Ovary (tissue), 9 donors: Measurements from ENCODE around the gene TMC8. TPM values are rescaled to one million over a fixed set of nuclear protein-coding genes. Genes with fewer than 3 reads are reported as not detected.

Source experiments
- DNase-seq, 5 donors: peaks; one replicate each; pipeline ENCODE4 v3.0.0-alpha.2; 2019 to 2020
- H3K27ac ChIP-seq, 2 donors: fragments of 200-600 bp; one replicate each; pipeline versions ENCODE4 v1.5.1 to v1.8.0; 2019 to 2022
- H3K27me3 ChIP-seq: fragments of 200-600 bp; one replicate; pipeline ENCODE4 v1.8.0; 2022
- H3K36me3 ChIP-seq: fragments of 200-600 bp; sonication (generic); one replicate; pipeline ENCODE4 v1.5.1; 2019
- H3K4me1 ChIP-seq: one replicate; pipeline ENCODE4 v1.8.1; 2013; ENCODE audit warnings: mild to moderate bottlenecking, moderate library complexity; ENCODE audit not compliant: insufficient read depth
- H3K4me3 ChIP-seq: fragments of 200-600 bp; sonication (generic); one replicate; pipeline ENCODE4 v1.5.1; 2017
- H3K9me3 ChIP-seq, 2 donors: fragments of 200-600 bp in 1 of 2; sonication (generic) in 1 of 2; one replicate each; pipeline versions ENCODE4 v1.5.1 to v1.8.1; 2013 to 2019; ENCODE audit warnings: mild to moderate bottlenecking in 1 of 2, moderate library complexity in 1 of 2
- EP300 ChIP-seq: sonication (generic); formaldehyde crosslinking; IDR thresholded peaks from one replicate; pipeline ENCODE4 v1.6.1; 2017; ENCODE audit warnings: antibody characterized with exemption
- POLR2A ChIP-seq: fragments of 450-650 bp; IDR thresholded peaks from one replicate; pipeline ENCODE4 v1.6.1; 2017; ENCODE audit warnings: antibody characterized with exemption, mild to moderate bottlenecking, moderate library complexity
- WGBS, 3 donors: extraction: QIAGEN DNeasy Blood & Tissue Kit in 1 of 3; methylation state at CpG; one replicate each; pipeline versions ENCODE4 v1.1.5 to v1.1.7; 2013 to 2017; 5-methylcytosine and 5-hydroxymethylcytosine counted together
- intact Hi-C, 4 donors: fragments of 100-400 bp; cut with DNase I; formaldehyde crosslinking; loops; one replicate each; pipeline versions ENCODE4 v1.11.0 to v1.15.1; 2022 to 2023
- polyA plus RNA-seq, 2 donors: library from polyadenylated mRNA; stranded (reverse); fragments of 200-250 nt in 1 of 2; fragments of 350-450 nt in 1 of 2; fragmentation: Illumina TruSeq in 1 of 2; extraction: RNeasy Lipid Tissue Mini Kit (QIAGEN cat#74804) in 1 of 2; gene quantifications; one replicate each; pipeline ENCODE4 v1.2.3, GENCODE V29; 2013 to 2014
- total RNA-seq, 7 donors: library from RNA; depleted of rRNA in 2 of 7; stranded (reverse); fragments of >200 nt in 2 of 7; fragmentation: NEBNext Ultra II Directional in 3 of 7; extraction: Animal tissue kit (Norgen Biotek cat#: 25700) in 3 of 7; gene quantifications; one replicate each; pipeline versions ENCODE4 v1.1.0 to v1.2.4, GENCODE V29; 2016 to 2023
- TF ChIP-seq, protein P1 (sequence below), 3 donors: fragments of 450-650 bp in 2 of 3; fragments of 200-600 bp in 1 of 3; IDR thresholded peaks; one replicate each; pipeline versions ENCODE4 v1.5.1 to v1.8.0; 2016 to 2022; ENCODE audit warnings: antibody characterized with exemption in 3 of 3, mild to moderate bottlenecking in 1 of 3
- donor health status: DM: no; HTN: no; CAD: no; lungs with moderate emphysema.
- donor health status: DM: no; HTN: no; CAD: no.
- donor health status: Bipolar disorder and iron deficiency.
- donor health status: DM: yes; HTN: yes; CAD: no.
- donor health status: DM: no; HTN: no; CAD: no.
- donor health status: DM: yes; HTN: yes; CAD: no.

The TMC8 gene
- total and polyA plus RNA-seq, 9 donors: 0.94 to 4.2 (median 2.4) TPM

DNA sequence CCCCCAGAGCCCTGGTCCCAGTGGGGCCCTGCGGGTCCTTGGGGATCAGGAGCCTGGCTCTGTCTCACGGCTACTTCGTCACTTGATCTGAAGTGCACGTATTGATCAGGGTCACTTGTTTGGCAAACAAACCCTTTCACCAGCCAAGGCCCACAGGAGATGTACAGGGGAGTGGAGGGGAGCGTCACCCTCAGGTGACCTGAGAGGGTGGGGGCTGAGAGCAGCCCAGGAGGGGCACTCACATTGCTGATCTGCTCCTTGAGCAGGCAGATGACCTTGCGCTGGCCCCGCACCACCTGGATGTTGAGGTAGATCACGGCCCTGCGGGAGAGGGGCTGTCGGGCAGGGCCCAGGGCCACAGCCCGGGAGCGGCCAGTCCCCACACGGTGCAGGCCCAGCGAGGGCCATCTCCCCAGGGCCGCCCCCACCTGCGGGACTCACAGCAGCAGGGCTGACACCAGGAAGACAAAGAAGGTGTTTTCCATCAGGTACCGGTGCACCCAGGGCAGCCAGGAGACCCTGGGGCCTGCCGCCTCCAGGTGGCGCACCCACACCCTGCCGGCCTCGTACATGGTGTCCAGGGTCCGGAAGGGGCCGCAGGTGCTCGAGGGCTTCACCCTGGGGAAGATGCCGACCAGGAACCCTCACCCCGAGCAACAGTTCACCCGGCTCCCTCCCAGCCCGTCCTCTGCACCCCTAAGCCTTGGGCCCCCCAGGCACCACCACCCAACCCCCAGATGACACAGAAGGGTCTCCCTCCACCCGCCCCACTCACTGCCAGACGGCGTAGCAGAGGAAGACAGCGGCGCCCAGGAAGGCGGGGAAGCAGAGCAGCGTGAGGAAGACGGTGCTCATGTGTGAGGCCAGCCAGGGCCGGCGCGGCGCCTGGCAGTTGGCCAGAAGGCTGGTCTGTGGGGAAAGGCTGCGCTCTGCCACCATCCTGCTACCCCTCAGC lies 13.3 kb upstream of the TMC8 start:
- H3K4me1 ChIP-seq: no peaks in the 10 kb centered on the region
- TF ChIP-seq POLR2A: no peak
- TF ChIP-seq, protein P1, sequence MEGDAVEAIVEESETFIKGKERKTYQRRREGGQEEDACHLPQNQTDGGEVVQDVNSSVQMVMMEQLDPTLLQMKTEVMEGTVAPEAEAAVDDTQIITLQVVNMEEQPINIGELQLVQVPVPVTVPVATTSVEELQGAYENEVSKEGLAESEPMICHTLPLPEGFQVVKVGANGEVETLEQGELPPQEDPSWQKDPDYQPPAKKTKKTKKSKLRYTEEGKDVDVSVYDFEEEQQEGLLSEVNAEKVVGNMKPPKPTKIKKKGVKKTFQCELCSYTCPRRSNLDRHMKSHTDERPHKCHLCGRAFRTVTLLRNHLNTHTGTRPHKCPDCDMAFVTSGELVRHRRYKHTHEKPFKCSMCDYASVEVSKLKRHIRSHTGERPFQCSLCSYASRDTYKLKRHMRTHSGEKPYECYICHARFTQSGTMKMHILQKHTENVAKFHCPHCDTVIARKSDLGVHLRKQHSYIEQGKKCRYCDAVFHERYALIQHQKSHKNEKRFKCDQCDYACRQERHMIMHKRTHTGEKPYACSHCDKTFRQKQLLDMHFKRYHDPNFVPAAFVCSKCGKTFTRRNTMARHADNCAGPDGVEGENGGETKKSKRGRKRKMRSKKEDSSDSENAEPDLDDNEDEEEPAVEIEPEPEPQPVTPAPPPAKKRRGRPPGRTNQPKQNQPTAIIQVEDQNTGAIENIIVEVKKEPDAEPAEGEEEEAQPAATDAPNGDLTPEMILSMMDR (IDR thresholded peaks at IDR 0.05): peak in 1 of 3 donors; percentile 18
- no peak for TF ChIP-seq EP300
- peak in 1 of 5 donors; percentile 40 for DNase-seq
- no peaks in the 10 kb centered on the region for H3K27me3 ChIP-seq
- no peaks in the 10 kb centered on the region for H3K36me3 ChIP-seq
- H3K4me3 ChIP-seq: no peak overlapping the region
- intact Hi-C loops: loop anchor here in 2 of 4 donors (10.0 kb wide), 1 partner anchor 307 kb away; no protein-coding TSS in a partner anchor
- 47 to 57% (median 52%) methylated on average over 39 to 41 of the region's 41 CpGs for WGBS, 3 donors
- H3K27ac ChIP-seq: no peak overlapping the region
- no peaks in the 10 kb centered on the region for H3K9me3 ChIP-seq

DNA sequence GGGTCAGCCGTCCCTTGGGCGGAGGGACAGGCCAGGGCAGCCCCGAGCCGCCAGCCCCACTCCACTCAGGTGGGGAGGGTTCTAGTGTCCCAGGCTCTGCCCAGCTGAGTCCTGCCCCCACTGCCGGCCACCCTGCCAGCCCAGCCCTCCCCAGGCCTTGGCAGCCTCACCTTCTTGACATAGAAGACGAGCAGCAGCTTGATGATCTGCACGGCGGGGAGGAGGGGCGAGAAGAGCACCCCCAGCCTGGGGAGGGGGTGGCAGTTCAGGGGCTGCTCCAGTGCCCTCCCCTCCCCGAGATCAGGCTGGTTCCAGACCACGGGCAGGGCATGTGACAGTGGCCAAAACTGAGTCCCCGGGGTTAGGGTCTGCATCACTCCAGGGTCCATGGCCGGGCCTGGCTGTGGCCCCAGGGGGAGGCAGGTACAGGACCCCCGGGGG lies 11.8 kb upstream of the TMC8 start:
- Histone ChIP-seq H3K36me3 (no peaks in the 10 kb centered on the region), H3K27me3 (no peaks in the 10 kb centered on the region), H3K4me3 (no peak overlapping the region), H3K9me3 (no peaks in the 10 kb centered on the region), H3K4me1 (no peaks in the 10 kb centered on the region), H3K27ac (no peak overlapping the region)
- DNase-seq: peak in 1 of 5 donors; percentile 13
- TF ChIP-seq POLR2A: no peak
- TF ChIP-seq, protein P1 (IDR thresholded peaks at IDR 0.05): no peak
- no peak for TF ChIP-seq EP300
- 75 to 87% (median 79%) methylated on average over 13 to 14 of the region's 14 CpGs for WGBS, 3 donors
- intact Hi-C loops: loop anchor here in 2 of 4 donors (10.0 kb wide), 1 partner anchor 306 kb away; no protein-coding TSS in a partner anchor

DNA sequence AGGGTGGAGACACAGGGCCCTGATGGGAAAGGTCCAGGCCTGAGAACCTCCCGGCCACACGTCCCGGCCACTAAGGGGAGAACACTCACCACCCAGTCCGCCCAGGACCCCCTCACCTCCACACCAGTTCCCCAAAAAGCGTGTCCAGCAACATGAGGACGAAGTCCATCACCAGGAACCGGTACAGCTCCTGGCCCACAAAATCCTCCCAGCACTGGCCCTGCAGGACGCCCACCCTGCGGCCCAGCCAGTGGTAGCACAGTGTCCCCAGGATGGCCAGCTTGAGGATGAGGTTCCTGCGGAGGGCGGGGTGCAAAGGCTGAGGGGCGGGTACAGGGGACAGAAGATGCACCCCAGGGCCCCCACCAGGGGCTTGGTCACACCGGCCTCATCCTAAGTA lies 10.0 kb upstream of the TMC8 start:
- H3K27me3 ChIP-seq: no peaks in the 10 kb centered on the region
- intact Hi-C loops: loop anchor here in 1 of 4 donors (10.0 kb wide), 1 partner anchor 254 kb away; the partner anchor contains the start of gene PGS1
- H3K36me3 ChIP-seq: no peaks in the 10 kb centered on the region
- DNase-seq: no peak
- TF ChIP-seq EP300 (no peak), POLR2A (no peak)
- TF ChIP-seq, protein P1 (IDR thresholded peaks at IDR 0.05): no peak
- H3K4me3 ChIP-seq: no peak overlapping the region
- H3K4me1 ChIP-seq: no peaks in the 10 kb centered on the region
- H3K9me3 ChIP-seq: no peaks in the 10 kb centered on the region
- 95 to 96% (median 96%) methylated on average over 12 to 13 of the region's 13 CpGs for WGBS, 3 donors
- no peak overlapping the region for H3K27ac ChIP-seq

DNA sequence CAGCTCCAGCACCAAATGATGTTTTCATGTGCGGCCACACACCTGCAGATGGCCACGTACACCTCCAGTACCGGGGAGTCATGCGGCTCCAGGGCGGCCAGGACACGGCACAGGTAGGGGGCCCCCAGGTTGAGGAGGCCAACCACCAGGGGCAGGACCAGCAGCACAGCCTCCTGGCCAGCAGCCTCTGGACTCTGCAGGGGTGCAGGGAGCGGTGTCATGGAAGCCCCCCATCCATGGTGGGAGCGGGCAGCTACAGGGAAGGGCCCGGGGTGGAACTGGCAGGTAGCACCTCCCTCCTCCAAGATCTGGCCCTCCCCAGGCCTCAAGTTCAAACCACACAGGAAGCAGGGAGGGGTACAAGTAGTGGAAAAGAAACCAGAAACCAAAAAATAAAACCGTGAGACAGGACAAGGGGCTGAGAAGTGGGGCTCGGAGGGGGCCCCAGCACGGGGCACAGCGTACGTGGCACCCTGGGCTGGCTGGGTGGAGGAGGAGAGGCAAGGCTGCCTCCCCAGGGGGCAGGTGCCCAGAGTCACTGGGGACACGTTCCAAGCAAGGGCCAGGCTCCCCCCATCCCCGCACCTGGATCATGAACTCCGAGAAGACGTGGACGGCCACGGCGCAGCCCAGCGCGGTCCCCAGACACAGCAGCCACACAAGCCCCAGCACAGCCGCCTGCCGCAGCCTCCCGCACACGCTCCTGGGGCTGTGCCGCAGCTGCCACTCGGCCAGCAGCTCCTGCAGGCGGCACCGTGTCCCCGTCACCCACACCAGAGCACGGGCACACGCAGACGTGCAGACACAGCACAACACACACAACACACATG lies 9.4 kb upstream of the TMC8 start:
- 89 to 92% (median 90%) methylated on average over 35 of the region's 35 CpGs for WGBS, 3 donors
- DNase-seq: no peak
- Histone ChIP-seq H3K4me3 (no peak overlapping the region), H3K27me3 (no peaks in the 10 kb centered on the region), H3K27ac (no peak overlapping the region), H3K36me3 (no peaks in the 10 kb centered on the region), H3K9me3 (no peaks in the 10 kb centered on the region), H3K4me1 (no peaks in the 10 kb centered on the region)
- TF ChIP-seq, protein P1 (IDR thresholded peaks at IDR 0.05): no peak
- TF ChIP-seq EP300 (no peak), POLR2A (no peak)
- intact Hi-C loops: loop anchor here in 1 of 4 donors (10.0 kb wide), 1 partner anchor 254 kb away; the partner anchor contains the start of gene PGS1
